ENCODE results near the gene ZSCAN4.

ZSCAN4 gene

GRCh38 chr19:57668635-57669034 lies at the start of gene ZSCAN4:
ZSCAN4 (plus strand) TSS chr19:57668935; CDS start chr19:57676146, 7,211 bp downstream.
- DNase-seq: no peak

DNA sequence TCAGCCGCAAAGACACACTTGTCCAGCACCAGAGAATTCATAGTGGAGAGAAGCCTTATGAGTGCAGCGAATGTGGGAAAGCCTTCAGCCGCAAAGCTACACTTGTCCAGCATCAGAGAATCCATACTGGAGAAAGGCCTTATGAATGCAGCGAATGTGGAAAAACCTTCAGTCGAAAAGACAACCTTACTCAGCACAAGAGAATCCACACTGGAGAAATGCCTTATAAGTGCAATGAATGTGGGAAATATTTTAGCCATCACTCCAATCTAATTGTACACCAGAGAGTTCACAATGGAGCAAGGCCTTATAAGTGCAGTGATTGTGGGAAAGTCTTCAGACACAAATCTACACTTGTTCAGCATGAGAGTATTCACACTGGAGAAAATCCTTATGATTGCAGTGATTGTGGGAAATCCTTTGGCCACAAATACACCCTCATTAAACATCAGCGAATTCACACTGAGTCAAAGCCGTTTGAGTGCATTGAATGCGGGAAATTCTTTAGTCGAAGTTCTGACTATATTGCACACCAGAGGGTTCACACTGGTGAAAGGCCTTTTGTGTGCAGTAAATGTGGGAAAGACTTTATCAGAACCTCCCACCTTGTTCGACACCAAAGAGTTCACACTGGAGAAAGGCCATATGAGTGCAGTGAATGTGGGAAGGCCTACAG lies 47.9 kb upstream of the ZSCAN4 start:
- DNase-seq: no peak

- no peak for DNase-seq
These were observed 45.6 kb upstream of the ZSCAN4 start for GRCh38 chr19:57623091-57623490.

GRCh38 chr19:57632987-57633831 lies 35.5 kb upstream of the ZSCAN4 start, which contains the start of gene ZNF211:
ZNF211 (plus strand) TSS chr19:57633168; CDS start chr19:57633347, 179 bp downstream.
- DNase-seq: peak; percentile 85

DNA sequence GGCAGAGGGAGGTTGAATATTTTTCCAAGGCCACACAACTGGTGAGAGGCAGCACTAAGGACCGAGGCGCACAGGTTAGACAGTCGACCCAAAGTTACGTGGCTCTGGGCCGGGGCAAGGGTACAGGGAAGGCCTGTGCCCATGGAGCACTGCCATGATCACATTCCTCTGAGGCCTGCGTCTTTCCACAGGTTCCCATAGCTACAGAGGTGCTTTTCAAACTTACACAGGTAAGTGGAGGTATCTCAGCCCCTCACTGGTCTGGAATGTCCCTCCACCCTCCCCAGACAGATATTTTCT lies 35.0 kb upstream of the ZSCAN4 start:
- no peak for DNase-seq

DNA sequence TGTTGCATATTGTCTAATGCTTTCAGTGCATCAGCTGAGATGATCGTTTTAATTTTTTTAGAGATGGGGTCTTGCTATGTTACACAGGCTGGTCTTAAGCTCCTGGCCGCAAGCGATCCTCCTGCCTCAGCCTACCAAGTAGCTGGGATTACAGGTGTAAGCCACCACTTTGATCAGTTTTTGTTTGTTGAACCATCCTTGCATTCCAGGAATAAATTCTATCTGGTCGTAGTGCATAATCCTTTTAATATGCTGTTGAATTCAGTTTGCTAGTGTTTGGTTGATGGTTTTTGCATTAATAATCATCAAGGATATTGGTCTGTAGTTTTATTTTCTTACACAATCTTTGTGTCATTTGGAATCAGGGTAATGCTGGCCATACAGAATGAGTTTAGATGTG lies 31.4 kb upstream of the ZSCAN4 start:
- DNase-seq: no peak

- no peak for DNase-seq
These were observed 27.0 kb upstream of the ZSCAN4 start for GRCh38 chr19:57641715-57642234.

- DNase-seq: no peak
These were observed 26.2 kb upstream of the ZSCAN4 start for GRCh38 chr19:57642396-57643046.

DNA sequence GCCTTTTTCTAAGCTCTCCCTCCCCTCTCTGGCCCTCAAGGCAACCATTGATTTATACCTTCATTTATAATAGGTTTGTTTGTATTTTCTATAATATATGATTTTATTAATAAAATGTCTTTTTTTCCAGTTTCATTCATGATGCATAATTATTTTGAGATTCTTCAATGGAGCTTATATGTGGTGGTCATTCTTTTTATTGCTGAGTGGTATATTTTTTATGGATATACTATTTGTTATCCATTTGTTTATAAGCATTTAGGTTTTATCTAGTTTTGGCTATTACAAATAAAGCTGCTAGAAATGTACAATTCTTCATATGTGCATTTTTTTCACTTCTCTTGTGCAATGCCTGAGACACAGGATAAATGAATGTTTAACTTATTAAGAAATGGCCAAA lies 25.0 kb upstream of the ZSCAN4 start:
- DNase-seq: no peak

DNA sequence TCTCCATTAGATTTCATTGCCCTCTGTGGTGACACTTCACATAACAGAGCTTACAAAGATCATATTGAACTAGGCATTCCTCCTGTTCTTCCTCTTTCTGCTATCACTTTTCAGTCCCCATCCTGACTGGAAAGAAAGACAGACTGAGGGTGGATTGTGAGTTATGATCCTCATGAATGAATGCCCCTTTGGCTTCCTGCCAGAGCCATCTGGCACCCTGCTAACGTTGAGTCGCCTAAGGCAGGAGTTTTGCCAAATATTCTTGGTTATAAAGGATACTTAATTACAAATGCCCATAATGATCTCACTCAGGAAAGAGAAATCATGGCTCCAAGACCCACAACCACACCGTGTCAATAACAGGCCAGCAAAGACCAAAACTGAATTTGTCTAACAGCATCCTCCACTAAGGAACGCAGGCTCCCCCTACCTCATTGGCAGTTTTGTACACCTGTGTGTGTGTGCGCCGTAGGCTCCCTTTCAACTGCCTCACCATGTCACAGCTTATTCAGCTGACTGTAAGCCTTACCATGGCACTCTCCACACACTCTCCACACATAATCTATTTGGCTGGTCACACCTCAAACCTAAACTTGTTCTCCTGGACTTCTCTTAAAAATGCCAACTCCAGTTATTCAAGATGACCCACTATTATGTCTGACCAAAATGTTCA lies 20.3 kb upstream of the ZSCAN4 start:
- DNase-seq: no peak

GRCh38 chr19:57651654-57651996 lies 17.1 kb upstream of the ZSCAN4 start:
- DNase-seq: no peak

DNA sequence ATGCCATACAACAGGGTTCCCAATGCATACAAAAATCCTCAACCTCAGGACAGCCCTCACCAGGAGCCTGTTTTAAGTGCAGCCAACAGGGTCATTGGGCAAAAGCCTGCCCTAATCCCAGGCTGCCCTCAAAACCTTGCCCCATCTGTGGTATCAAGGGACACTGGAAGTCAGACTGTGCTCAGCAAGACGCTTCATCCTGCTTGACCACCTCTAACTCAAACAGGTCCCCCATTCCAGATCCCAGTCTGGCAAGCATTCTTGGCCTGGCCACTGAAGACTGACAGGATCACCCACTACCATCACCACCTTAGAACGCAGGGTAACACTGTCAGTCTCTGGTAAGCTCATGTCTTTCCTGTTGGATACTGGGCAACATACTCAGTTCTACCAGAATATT lies 15.0 kb upstream of the ZSCAN4 start:
- DNase-seq: no peak

DNA sequence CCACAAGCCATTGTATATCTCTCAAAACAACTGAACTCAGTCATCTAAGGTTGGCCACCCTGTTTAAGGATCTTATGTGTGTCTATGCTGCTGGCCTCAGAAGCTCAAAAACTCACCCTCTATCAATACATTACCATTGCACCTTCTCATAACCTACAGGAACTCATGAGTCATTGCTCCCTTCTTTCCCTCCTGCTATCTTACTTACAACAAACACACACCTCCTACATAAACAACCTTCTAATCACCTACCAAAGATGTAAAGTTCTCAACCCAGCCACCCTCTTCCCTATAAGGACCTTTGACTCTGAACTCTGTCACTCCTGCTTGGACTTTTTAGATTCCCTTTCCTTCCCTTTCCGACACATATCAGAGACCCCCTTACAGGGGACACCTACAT lies 13.3 kb upstream of the ZSCAN4 start:
- DNase-seq: no peak

GRCh38 chr19:57656346-57656745 lies 12.4 kb upstream of the ZSCAN4 start:
- no peak for DNase-seq

- DNase-seq: no peak
These were observed 4.2 kb upstream of the ZSCAN4 start for GRCh38 chr19:57664269-57665127.

DNA sequence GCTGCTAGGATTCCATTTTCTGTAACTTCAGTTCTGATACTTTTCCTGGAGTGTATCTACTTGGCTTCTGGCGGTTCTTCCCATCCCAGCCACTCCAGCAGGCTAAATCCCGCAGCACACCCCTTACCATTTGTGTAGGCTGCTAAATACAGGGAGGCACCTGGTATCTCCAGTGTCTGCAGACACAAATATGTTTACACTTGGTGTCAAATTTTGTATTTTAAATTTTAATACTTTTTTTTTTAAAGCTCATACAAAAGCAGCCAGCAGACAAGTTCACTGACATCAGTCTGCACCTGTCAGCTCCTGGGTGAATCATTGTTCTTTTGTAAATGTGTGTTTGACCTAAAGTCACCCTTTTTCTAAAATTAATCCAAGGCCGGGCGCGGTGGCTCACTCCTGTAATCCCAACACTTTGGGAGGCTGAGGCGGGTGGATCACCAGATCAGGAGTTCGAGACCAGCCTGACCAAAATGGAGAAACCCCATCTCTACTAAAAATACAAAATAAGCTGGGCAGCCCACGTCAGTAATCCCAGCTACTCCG lies 3.4 kb upstream of the ZSCAN4 start:
- DNase-seq: no peak

GRCh38 chr19:57667228-57667627 lies 1.5 kb upstream of the ZSCAN4 start:
- DNase-seq: no peak

GRCh38 chr19:57671124-57671895 lies 2.6 kb downstream of the ZSCAN4 start:
- no peak for DNase-seq

- DNase-seq: no peak
These were observed 3.7 kb downstream of the ZSCAN4 start for GRCh38 chr19:57672466-57672865.

GRCh38 chr19:57675881-57676280 lies 7.1 kb downstream of the ZSCAN4 start:
- DNase-seq: no peak

DNA sequence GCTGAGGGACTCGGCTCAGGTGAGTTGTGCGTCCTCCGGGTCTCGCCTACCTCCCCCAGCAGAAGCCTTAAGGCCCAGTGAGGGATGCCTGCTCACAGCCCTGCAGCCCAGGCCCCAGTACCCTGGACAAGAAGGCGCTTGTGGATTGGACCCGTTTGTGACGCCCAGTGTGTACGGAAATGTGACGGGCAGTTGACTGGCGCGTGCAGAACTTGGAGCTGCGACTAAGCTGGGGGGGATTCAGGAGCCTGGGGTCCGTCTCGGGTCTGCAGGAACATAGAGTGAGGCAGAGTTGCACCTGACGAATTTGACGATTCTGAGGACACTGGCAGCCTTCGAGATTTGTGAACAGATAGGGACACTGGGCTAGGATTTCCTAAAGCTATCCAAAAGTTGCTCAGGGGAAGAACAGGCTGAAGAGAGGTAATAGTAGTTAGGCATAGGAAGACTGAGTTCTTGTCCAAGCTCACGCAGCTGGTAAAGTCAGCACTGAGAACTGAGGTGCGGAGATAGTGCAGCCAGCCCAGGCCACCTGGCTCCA lies 13.6 kb downstream of the ZSCAN4 start:
- DNase-seq: no peak

All from stimulated activated CD4-positive, alpha-beta T cell treated with anti-CD3 and anti-CD28 coated beads, Interleukin-4, amount 100 ng/mL, for 1 hour (primary cell).